H1 (cell line): Measurements from ENCODE around the gene LRCH1. TPM values are rescaled to one million over a fixed set of nuclear protein-coding genes. Genes with fewer than 3 reads are reported as not detected.
A peak's percentile ranks its signal among the peaks of the same experiment; 100 is the strongest.

Experiments
- CTCF ChIA-PET: fragments of 300-600 bp; sonication (Branson Sonifier 250); formaldehyde crosslinking; loops from one replicate; lab custom pipeline; 2021; ENCODE audit not compliant: partially characterized antibody; lab: Charles Lee
- POLR2A ChIA-PET: fragments of 300-600 bp; sonication (Branson Sonifier 250); formaldehyde crosslinking; loops from one replicate; lab custom pipeline; 2021; ENCODE audit warnings: inconsistent platforms; ENCODE audit not compliant: partially characterized antibody; lab: Charles Lee
- DNase-seq, 2 experiments: peaks; one replicate each; pipeline versions ENCODE4 v3.0.0 to v3.0.0-alpha.2; 2010 to 2022; ENCODE audit warnings: low spot score in 2 of 2, low read depth in 1 of 2, mixed read lengths in 1 of 2
- FAIRE-seq: peaks from 2 replicates; lab custom pipeline; 2011; peaks lifted over from hg19 to GRCh38; lab: Jason Lieb, UNC
- H2AFZ ChIP-seq: 2 replicates; pipeline ENCODE4 v1.8.1; 2012; ENCODE audit warnings: low read length, inconsistent platforms
- H2AK5ac ChIP-seq: 2 replicates; pipeline ENCODE4 v1.6.1; 2013; ENCODE audit warnings: low read depth, low read length
- H2BK120ac ChIP-seq: replicated peaks from 2 replicates; pipeline ENCODE3; 2013; ENCODE audit warnings: low read depth, low read length, inconsistent platforms
- H2BK12ac ChIP-seq: 2 replicates; pipeline ENCODE4 v1.6.1; 2013; ENCODE audit warnings: low read depth, low read length
- H2BK15ac ChIP-seq: 2 replicates; pipeline ENCODE4 v1.6.1; 2013; ENCODE audit warnings: low read length
- H2BK20ac ChIP-seq: 2 replicates; pipeline ENCODE4 v1.6.1; 2013; ENCODE audit warnings: low read length
- H2BK5ac ChIP-seq: 2 replicates; pipeline ENCODE4 v1.6.1; 2013; ENCODE audit warnings: low read depth, low read length
- H3K14ac ChIP-seq: 2 replicates; pipeline ENCODE4 v1.6.1; 2013; ENCODE audit warnings: inconsistent platforms; ENCODE audit not compliant: insufficient read length
- H3K18ac ChIP-seq: 2 replicates; pipeline ENCODE4 v1.6.1; 2013; ENCODE audit warnings: low read length; ENCODE audit errors: extremely low read depth
- H3K23ac ChIP-seq: 2 replicates; pipeline ENCODE4 v1.6.1; 2013; ENCODE audit warnings: inconsistent platforms; ENCODE audit not compliant: insufficient read length
- H3K23me2 ChIP-seq: 2 replicates; pipeline ENCODE4 v1.6.1; 2013; ENCODE audit warnings: low read depth, low read length
- H3K27ac ChIP-seq: 2 replicates; pipeline ENCODE4 v1.6.1; 2011; ENCODE audit warnings: low read depth, low read length, inconsistent platforms
- H3K27me3 ChIP-seq, 4 experiments: replicated peaks in 1 of 4; 1 replicate in 1 of 4; 2 replicates in 3 of 4; pipeline versions ENCODE4 v1.6.1 to v1.8.1; 2011 to 2013; ENCODE audit warnings: low read length in 3 of 4, mild to moderate bottlenecking in 3 of 4, inconsistent platforms in 2 of 4, mixed read lengths in 2 of 4, moderate library complexity in 1 of 4; ENCODE audit not compliant: control insufficient read depth in 3 of 4, insufficient read depth in 3 of 4; ENCODE audit errors: extremely low read depth in 1 of 4
- H3K36me3 ChIP-seq, 4 experiments: 2 replicates each; pipeline versions ENCODE4 v1.6.1 to v1.8.1; 2011 to 2013; ENCODE audit warnings: mild to moderate bottlenecking in 4 of 4, low read length in 3 of 4, moderate library complexity in 2 of 4, control low read depth in 1 of 4, inconsistent platforms in 1 of 4; ENCODE audit not compliant: insufficient read depth in 4 of 4, control insufficient read depth in 2 of 4
- H3K4ac ChIP-seq: replicated peaks from 2 replicates; pipeline ENCODE3; 2013; ENCODE audit warnings: low read length, low read depth, mixed read lengths, inconsistent platforms; ENCODE audit not compliant: insufficient read length
- H3K4me1 ChIP-seq, 4 experiments: replicated peaks in 1 of 4; 1 replicate in 1 of 4; 2 replicates in 3 of 4; pipeline versions ENCODE4 v1.6.1 to v1.8.1; 2011 to 2013; ENCODE audit warnings: low read length in 3 of 4, inconsistent platforms in 2 of 4, mixed read lengths in 1 of 4; ENCODE audit not compliant: insufficient read depth in 4 of 4, control insufficient read depth in 3 of 4
- H3K4me2 ChIP-seq, 2 experiments: 2 replicates each; pipeline versions ENCODE4 v1.6.1 to v1.8.1; 2011 to 2013; ENCODE audit warnings: low read depth in 2 of 2, low read length in 2 of 2, control low read depth in 1 of 2, inconsistent platforms in 1 of 2, mild to moderate bottlenecking in 1 of 2; ENCODE audit not compliant: insufficient read depth in 1 of 2
- H3K4me3 ChIP-seq, 4 experiments: fragments of 200-600, 300-600 bp in 1 of 4; sonication (generic), shearing (Covaris generic), sonication (Bioruptor Twin) in 1 of 4; 2 replicates each; pipeline versions ENCODE4 v1.5.1 to v1.8.1; 2011 to 2016; ENCODE audit warnings: low read length in 4 of 4, low read depth in 3 of 4, control low read depth in 2 of 4, inconsistent platforms in 2 of 4, mild to moderate bottlenecking in 2 of 4, mixed read lengths in 1 of 4, moderate library complexity in 1 of 4; ENCODE audit not compliant: insufficient read depth in 2 of 4; ENCODE audit errors: extremely low read depth in 1 of 4
- H3K56ac ChIP-seq: replicated peaks from 2 replicates; pipeline ENCODE3; 2013; ENCODE audit warnings: low read depth, mild to moderate bottlenecking, mixed read lengths, low read length, inconsistent platforms; ENCODE audit not compliant: insufficient read length
- H3K79me1 ChIP-seq: 2 replicates; pipeline ENCODE4 v1.6.1; 2013; ENCODE audit warnings: low read depth, low read length, control low read depth
- H3K79me2 ChIP-seq, 2 experiments: 2 replicates each; pipeline versions ENCODE4 v1.6.1 to v1.8.1; 2012 to 2013; ENCODE audit warnings: low read length in 2 of 2, mild to moderate bottlenecking in 2 of 2, inconsistent platforms in 1 of 2; ENCODE audit not compliant: insufficient read depth in 2 of 2, control insufficient read depth in 1 of 2
- H3K9ac ChIP-seq, 4 experiments: replicated peaks in 1 of 4; 1 replicate in 1 of 4; 2 replicates in 3 of 4; pipeline versions ENCODE4 v1.6.1 to v1.8.1; 2011 to 2013; ENCODE audit warnings: low read depth in 3 of 4, low read length in 3 of 4, control low read depth in 2 of 4, mild to moderate bottlenecking in 2 of 4, moderate library complexity in 2 of 4, inconsistent platforms in 1 of 4; ENCODE audit errors: extremely low read depth in 1 of 4
- H3K9me3 ChIP-seq, 2 experiments: 2 replicates each; pipeline versions ENCODE4 v1.6.1 to v1.8.1; 2012 to 2013; ENCODE audit warnings: mild to moderate bottlenecking in 2 of 2, moderate library complexity in 2 of 2, control low read depth in 1 of 2, inconsistent platforms in 1 of 2, low read depth in 1 of 2, low read length in 1 of 2, mixed read lengths in 1 of 2; ENCODE audit not compliant: insufficient read depth in 2 of 2
- H4K20me1 ChIP-seq, 2 experiments: replicated peaks in 1 of 2; 2 replicates each; pipeline versions ENCODE3 to v1.8.1; 2011 to 2013; ENCODE audit warnings: inconsistent platforms in 2 of 2, low read length in 2 of 2, mild to moderate bottlenecking in 1 of 2; ENCODE audit not compliant: insufficient read depth in 2 of 2, control insufficient read depth in 1 of 2
- H4K5ac ChIP-seq: 2 replicates; pipeline ENCODE4 v1.6.1; 2013; ENCODE audit warnings: low read length, low read depth, mixed read lengths, inconsistent platforms; ENCODE audit not compliant: insufficient read length
- H4K8ac ChIP-seq: 2 replicates; pipeline ENCODE4 v1.8.0; 2013; ENCODE audit warnings: mild to moderate bottlenecking, moderate library complexity, low read length, inconsistent platforms; ENCODE audit not compliant: insufficient read depth; ENCODE audit errors: extremely low read depth
- H4K91ac ChIP-seq: replicated peaks from 2 replicates; pipeline ENCODE3; 2013; ENCODE audit warnings: low read length, mixed read lengths, inconsistent platforms; ENCODE audit not compliant: insufficient read length
- BACH1 ChIP-seq: IDR thresholded peaks from 2 replicates; pipeline ENCODE4 v1.6.1; 2012; ENCODE audit warnings: low read length, improper control_type of control experiment
- CHD2 ChIP-seq: IDR thresholded peaks from 2 replicates; pipeline ENCODE4 v1.6.1; 2012; ENCODE audit warnings: low read length, improper control_type of control experiment
- SAP30 ChIP-seq: fragments of 300-600 bp; sonication (generic); IDR thresholded peaks from 2 replicates; pipeline ENCODE4 v1.7.1; 2012; ENCODE audit warnings: low read length, moderate library complexity, mild to moderate bottlenecking, inconsistent platforms; ENCODE audit not compliant: insufficient read depth, insufficient replicate concordance
- SIN3A ChIP-seq, 2 experiments: IDR thresholded peaks in 1 of 2; conservative IDR thresholded peaks in 1 of 2; 2 replicates each; pipeline ENCODE4 v1.6.1; 2011 to 2012; ENCODE audit warnings: low read length in 2 of 2, improper control_type of control experiment in 1 of 2, low read depth in 1 of 2, mild to moderate bottlenecking in 1 of 2
- SP4 ChIP-seq: IDR thresholded peaks from 2 replicates; pipeline ENCODE4 v1.6.1; 2012; ENCODE audit warnings: low read length, inconsistent platforms
- WGBS, 2 experiments: shearing (Covaris generic) in 1 of 2; methylation state at CpG; one replicate each; pipeline versions ENCODE4 v1.1.6 to v1.1.7; 2013 to 2015; ENCODE audit warnings: low lambda C conversion rate in 2 of 2, mixed read lengths in 2 of 2, inconsistent platforms in 1 of 2, low coverage in 1 of 2, missing lambda C conversion rate in 1 of 2; ENCODE audit not compliant: insufficient replicate concordance in 2 of 2, insufficient coverage in 1 of 2, insufficient read length in 1 of 2; ENCODE audit errors: extremely low coverage in 1 of 2, missing lambda C conversion rate in 1 of 2; 5-methylcytosine and 5-hydroxymethylcytosine counted together
- polyA plus RNA-seq, 7 experiments: library from polyadenylated mRNA; depleted of rRNA in 3 of 7; stranded (reverse) in 5 of 7; unstranded in 2 of 7; fragments of >200 nt in 5 of 7; fragments of 200-250 nt in 2 of 7; gene quantifications; 1 replicate in 5 of 7; 2 replicates in 1 of 7; 4 replicates in 1 of 7; pipeline versions ENCODE4 v1.2.1 to v1.2.3, GENCODE V29; 2011 to 2013; ENCODE audit warnings: missing spikeins in 2 of 7, mixed read lengths in 2 of 7
- total RNA-seq: library from RNA; stranded (reverse); fragmentation: NEBNext Ultra II Directional; extraction: Animal tissue kit (Norgen Biotek cat#: 25700); gene quantifications from 2 replicates; pipeline ENCODE4 v1.2.1, GENCODE V29; 2021

LRCH1 gene
- total and polyA plus RNA-seq, 2 of the 8 experiments (the other 6 are each of a cell fraction or from before 2014, with no cell fraction given), result 3.0 to 10.1 TPM

DNA sequence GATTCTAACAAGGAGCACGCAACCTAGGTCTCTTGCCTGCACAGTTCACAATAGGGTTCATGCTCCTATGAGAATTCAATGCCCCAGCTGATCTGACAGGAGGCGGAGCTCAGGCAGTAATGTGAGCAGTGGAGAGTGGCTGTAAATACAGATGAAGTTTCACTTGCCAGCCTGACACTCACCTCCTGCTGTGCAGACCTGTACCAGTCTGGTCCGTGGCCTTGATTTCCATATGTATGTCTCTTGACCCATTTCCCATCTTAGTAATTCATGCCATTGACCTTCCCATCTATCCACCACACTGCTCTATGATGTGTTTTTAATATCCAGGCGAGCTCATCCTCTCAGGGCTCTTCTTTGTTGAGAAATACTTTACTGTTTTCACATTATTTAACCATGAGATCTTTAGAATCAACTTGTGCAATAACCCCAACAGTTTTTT is 95.2 kb downstream of the LRCH1 start:
- DNase-seq, result no peak
- Histone ChIP-seq H3K36me3 (no peaks in the 10 kb centered on the region), H2BK12ac (no peak overlapping the region), H2BK20ac (no peak overlapping the region), H3K27ac (no peak overlapping the region), H3K9me3 (no peaks in the 10 kb centered on the region), H3K27me3 (no peaks in the 10 kb centered on the region), H2BK120ac (no peak overlapping the region), H3K18ac (no peak overlapping the region), H2BK15ac (no peak overlapping the region), H3K4ac (no peak overlapping the region), H4K91ac (no peak overlapping the region), H3K14ac (no peak overlapping the region), H3K4me1 (peaks cover 0 to 5% (median 2%) of the 10 kb centered on the region in 4 experiments; a peak in 1 of 7 replicates), H3K23ac (no peak overlapping the region), H3K23me2 (no peaks in the 10 kb centered on the region), H4K8ac (no peak overlapping the region), H2AK5ac (no peak overlapping the region), H3K4me2 (no peak overlapping the region), H4K5ac (no peak overlapping the region), H3K79me2 (peaks cover 0 to 15% of the 10 kb centered on the region in 2 experiments; a peak in 2 of 4 replicates), H2AFZ (no peak overlapping the region), H2BK5ac (no peak overlapping the region), H3K9ac (no peak overlapping the region), H3K79me1 (no peaks in the 10 kb centered on the region), H4K20me1 (peaks cover 0 to 3% of the 10 kb centered on the region in 2 experiments), H3K56ac (no peak overlapping the region), H3K4me3 (no peak overlapping the region)
- ChIA-PET CTCF (interaction anchor here (0.9 kb wide), 1 partner anchor 21 kb away, joined by 3 read pairs; no protein-coding TSS in a partner anchor), POLR2A (no interaction called here)
- peak; percentile 66 for FAIRE-seq
- WGBS, 2 experiments, result 62% methylated on average over 4 of the region's 4 CpGs; no CpG with 5 or more reads in 1 of the 2 experiments
- TF ChIP-seq CHD2 (no peak), SIN3A (conservative IDR thresholded peaks at IDR 0.05 in 1 of 2, IDR thresholded peaks at IDR 0.05 in 1 of 2; ENCODE audit: low read depth in 1 of 2, low read length in 2 of 2) (peak; percentile 48 to 70; a peak in 2 of 4 replicates), SP4 (no peak), BACH1 (no peak), SAP30 (peak; percentile 43)
